HG02870 (cell line): Measurements from ENCODE around the gene SHROOM2.
"Not testable (repeated sequence)": the region's sequence is repeated elsewhere in the genome, so short reads cannot be mapped to it uniquely, and the experiment has no call there.

ENCODE experiments used
- ATAC-seq: cut with Tn5 transposase; IDR thresholded peaks from one replicate; pipeline ENCODE4 v1.9.1; 2021; ENCODE audit warnings: mild to moderate bottlenecking, moderate library complexity; ENCODE audit not compliant: unreplicated experiment

SHROOM2 gene

DNA sequence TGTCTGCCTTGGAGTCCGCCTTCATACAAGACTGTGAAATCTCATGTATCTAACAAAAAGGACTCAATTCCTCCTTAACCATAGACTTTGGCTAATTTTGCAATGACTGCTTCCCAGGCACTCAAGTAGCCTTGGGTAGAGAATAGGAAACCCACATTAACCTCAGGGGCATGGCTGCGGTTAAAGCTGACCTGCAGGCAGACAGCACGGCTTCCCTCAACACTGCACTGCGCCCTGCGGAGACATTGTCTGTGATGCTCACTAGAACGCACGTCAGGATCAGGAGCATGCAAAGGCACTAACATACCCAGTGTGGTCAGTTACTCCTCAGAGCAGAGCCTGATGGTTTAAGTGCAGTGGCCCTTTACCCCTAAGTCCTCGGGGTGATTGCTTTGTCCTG lies 10.3 kb upstream of the SHROOM2 start:
- no peak for ATAC-seq

DNA sequence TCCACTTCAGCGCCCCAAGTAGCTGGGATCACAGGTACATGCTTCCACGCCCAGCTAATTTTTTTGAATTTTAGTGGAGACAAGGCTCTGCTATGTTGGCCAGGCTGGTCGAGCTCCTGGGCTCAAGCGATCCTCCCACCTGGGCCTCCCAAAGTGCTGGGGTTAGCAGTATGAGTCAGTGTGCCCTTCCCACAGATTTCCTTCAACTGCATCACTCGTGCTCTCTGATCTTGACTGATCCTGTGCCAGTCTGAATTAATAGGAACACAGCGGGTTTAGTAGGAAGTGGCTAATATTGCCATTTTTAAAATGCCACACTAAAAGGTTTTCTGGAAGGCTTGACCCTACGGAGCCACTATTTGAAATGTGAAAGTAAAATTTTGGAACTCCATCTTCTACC lies 4.3 kb upstream of the SHROOM2 start:
- no peak for ATAC-seq

DNA sequence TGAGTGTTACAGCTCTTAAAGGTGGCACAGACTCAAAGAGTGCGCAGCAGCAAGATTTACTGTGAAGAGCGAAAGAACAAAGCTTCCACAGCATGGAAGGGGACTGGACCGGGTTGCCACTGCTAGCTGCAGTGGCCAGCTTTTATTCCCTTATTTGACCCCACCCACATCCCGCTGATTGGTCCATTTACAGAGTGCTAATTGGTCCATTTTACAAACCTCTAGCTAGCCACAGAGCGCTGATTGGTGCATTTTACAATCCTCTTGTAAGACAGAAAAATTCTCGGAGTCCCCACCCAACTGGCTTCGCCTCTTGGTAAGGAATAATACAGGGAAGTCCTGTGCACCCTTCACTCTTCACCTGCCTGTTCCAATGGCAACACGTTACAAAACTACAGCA lies 1.9 kb upstream of the SHROOM2 start:
- no peak for ATAC-seq

DNA sequence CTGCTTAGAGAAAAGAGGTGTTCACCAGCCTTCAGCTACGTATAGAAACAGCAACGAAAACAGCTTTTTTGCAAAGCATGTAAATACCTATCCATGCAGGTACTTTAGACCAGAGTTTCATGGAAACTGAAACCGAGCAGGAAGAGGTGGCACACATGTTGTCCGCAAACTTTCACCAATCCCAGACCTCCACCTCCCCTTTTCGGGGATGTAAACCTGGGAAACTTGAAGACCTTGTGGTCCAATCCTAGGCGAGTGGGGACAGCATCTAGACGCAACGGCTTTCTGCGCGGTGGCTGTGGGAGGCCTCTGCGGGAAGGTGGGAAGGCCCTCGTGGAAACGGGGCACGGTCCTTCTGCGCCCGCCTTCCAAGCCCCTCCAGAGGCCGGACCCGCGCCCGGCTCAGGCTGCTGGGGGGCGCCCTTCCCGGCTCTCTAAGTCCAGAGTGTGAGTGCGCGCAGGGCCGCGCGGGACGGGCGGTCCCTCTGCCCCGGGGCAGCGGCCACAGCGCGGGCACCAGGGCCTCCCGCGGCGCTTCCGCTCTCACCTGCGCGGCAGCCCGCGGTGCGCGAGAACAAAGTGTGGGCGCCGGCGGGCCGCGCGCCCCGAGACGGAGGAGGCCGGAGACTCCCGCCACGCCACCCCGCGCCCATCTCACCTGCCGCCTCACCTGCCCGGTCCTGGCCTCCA lies 830 bp upstream of the SHROOM2 start:
- no peak for ATAC-seq

DNA sequence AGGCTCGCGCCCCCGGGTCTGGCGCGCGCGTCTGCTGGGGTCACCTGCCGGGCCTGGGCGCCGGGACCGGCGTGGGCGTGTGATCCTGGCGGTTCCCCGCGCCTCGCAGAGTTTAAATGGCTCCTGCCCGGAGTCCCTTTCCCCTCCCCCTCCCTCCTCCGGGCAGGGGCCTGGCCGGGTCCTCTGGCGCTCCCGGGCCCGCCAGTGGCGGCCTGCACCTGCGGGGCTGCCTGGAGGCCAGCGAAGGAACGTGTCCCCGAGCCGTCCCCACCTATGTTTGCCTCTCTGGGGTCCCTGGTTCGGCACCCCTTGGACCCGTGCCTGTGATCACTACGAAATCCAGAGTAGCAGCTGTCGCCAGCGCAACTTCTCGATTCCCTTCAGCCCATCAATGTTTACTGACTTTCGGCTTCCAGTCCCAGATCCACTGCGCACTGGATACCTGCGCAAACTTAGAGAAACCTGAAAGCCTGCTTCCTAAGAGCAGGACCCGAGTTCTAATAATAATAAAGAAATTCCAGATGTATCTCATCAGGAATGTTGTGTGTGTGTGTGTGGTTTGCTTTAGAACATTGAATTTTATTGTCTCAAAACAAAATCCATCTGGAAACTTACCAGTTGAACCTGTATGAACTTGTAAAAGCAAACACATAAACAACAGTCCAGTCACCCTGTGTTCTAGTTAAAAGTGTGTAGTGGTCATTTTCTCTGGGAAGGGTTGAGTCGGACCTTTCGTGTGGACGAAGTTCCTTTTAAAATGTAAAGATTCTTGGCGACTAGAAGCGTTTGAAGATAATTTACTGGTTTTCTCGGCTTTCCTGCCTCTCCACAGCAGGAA lies 788 bp downstream of the SHROOM2 start:
- no peak for ATAC-seq

DNA sequence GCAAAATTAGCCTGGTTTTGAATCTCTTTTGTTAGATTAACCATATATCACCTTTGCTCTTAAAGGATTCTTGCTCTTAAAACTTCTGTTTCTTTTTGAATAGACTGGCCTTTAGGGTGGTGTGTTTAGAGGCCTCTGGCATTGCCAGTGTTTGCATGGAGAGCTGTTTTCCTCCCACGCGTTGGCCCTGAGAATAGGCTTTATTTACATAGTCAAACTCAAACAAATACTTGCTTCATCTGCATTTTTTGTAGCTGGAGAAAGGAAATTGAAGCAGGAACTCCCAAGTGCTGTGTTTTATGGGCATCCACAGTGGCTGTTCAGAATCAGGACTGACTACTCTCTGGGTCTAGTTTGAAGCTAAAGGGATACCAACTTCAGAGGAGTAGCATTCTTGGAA lies 2.7 kb downstream of the SHROOM2 start:
- ATAC-seq, result no peak

DNA sequence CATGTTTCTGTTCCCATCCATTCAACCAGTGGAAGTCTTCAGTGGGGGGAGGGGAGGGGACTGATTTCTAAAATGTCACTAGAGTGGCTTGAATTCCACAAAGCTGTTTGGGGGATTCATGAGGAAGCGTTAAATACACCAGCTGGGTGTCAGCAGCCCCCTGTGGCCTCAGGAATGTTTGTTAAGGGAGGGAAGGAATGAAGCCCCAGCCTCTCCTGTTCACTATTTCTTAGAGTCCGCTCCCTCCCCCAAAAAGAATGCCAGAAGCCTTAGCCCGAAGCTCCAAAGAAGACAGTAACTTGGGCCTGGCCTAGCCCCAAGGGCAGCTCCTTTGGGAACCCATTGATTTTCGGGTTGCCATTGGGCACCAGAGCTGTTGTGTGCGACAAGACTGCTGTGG lies 3.3 kb downstream of the SHROOM2 start:
- ATAC-seq, result no peak

DNA sequence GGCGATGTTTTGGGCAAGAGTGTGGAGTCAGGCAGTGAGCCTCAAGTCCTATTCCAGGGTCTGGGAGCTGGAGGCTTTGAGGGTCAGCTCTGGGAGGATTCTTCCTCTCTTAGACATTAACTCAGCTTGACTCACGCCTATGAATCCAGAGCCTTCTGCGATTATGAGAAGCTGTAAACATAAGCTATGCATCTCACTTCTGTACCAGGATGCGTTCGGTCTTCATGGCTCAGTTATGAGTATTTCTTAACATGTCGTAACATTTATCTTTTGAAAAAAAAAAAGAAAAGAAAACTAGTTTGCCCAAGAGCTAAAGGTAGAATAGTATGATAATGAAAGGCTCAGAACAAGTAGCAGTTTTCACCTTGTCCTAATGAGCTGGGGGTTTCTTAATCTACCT lies 4.6 kb downstream of the SHROOM2 start:
- ATAC-seq, result no peak

DNA sequence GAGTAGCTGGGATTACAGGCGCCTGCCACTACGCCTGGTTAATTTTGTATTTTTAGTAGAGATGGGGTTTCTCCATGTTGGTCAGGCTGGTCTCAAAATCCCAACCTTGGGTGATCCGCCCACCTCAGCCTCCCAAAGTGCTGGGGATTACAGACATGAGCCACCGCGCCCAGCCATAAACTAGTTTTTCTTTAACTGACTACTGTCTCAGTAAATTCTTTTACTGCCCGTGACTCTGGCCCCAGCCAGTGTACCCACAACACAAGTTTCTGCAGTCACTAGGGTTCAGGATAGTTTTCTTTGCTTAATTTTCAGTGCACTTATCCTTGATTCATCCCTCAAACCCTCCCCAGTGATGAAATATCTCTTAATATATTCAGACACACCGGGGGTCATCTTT lies 8.3 kb downstream of the SHROOM2 start:
- no peak for ATAC-seq

DNA sequence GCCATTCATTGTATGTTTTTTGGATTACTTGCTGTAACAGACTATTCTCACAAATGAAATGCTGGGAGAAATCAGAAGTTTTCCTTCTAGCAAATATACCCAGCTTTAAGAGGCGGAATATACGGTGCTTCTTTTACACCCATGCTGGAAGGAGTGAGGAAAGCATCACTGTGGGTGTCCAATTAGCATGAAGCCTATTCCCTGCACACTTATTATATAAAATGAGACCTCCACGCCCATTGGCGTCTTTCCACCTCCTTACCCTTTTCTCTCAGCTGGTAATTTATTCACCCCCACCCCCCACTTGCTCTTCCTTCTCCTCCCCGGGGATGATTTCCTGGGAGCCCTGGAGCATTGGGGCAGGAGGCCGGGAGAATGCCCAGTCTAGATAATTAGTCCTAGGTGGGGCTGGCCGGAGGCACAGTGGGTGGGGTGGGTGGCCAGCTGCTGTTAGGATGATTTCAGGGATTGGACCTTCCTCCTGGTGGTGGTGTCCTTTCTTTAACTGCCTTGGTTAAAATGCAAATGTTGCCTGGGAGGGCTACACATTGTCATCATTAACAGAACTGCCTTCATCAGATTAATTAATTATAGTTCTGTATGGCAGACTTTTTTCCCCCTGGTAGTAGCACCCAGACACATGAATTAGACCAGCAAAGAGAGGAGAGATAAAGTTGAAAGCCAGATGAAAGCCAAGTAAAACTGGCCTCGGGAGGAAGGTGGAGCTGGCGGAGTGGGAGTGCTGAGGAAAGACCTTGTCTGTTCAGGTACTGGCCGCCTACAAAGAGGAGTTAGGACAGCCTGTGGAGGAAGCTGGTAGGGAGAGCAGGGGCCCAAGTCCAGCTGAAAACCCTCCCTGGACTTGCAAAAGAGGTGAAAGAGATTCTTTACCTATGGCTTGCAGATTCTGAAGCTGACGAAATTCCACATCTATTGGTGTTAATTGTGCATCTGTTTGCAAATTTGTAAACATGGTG lies 11.4 kb downstream of the SHROOM2 start:
- ATAC-seq, result no peak

DNA sequence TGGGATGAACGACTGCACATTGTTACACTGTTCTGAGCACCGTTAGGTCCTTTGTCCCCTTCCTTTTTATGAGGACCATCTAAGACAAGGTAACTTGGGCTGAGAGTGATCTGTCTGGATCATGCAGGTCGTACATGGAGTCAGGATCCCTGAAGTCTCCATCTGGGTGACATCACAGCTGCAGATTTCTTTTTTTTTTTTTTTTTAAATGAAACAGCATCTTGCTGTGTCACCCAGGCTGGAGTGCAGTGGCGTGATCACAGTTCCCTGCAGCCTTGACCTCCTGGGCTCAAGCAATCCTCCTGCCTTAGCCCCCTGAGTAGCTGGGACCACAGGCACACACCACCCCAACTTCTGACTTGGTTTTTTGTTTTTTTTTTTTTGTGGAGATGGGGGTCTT lies 16.5 kb downstream of the SHROOM2 start:
- ATAC-seq, result no peak

DNA sequence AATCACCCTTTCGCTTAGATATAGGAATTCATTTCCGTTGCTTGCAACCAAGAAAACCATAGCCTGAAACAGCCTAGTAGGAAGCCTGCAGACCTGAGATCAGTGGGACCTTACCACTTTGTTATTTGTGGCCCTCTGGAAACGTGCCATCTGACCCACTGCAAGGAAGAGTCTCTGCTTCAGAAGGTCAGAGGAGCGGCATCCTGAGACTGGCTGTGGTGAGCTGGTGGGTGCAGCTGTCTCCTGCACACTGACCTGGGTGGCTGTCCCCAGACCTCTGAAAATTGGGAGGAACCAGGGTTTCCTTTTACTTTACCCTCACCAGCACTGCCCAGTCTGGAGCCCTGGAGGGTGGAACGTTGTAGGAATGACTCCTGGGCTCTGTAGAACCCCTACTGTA lies 18.2 kb downstream of the SHROOM2 start:
- ATAC-seq, result no peak

DNA sequence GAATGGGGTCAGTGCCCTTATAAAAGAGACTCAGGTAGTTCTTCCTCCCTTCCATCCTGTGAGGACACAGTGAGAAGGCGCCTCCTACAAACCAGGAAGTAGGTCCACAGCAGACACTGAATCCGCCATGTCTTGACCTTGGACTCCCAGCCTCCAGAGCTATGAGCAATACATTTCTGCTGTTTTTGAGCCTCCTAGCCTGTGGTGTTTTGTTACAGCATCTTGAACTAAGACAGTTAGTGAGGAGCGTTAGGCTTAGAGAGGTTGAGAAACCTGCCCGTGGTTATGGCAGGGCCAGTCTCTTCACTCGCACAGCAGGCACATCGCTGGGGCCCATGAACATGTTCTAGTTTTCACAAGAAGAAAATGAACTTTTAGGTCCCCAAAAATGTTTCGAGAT lies 19.7 kb downstream of the SHROOM2 start:
- ATAC-seq, result no peak

DNA sequence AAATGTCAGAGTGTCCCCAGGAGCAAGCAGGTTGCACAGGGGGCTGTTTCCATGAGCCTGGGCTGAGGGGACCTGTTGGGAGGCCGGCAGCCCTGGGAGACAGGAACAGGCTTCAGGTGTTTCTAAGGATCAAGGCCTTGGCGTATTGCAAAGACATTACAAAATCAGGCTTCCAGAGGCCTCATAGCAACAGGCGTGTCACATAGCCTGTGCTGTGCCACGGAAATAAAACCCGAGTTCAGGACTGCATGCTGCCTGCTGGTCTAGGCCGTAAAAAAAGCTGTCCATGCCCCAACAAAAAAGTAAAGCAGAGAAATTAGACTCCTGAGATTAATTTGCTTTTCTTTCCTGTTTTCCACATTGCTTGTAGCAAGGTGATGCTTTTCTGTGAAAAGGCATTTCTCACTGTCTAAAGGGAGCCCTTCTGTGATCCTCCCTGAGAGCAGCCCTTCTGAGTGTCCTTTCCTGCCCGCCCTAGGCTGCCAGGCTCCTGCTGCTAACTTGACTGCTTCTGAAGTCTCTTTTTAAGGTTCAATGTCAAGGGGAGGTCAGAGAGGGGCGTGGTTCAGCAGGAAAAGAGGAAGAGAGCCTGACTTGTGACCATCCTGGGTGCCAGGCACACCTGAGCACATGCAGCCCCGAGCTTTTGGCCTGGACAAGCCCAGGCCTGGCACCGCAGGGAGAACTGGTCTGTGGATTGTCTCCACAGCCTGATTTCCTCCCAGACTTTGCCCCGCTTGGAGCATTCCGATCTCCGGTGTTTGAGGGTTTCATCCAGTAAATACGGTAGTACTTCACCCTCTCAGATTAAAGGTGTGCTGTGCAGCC lies 21.3 kb downstream of the SHROOM2 start:
- no peak for ATAC-seq

DNA sequence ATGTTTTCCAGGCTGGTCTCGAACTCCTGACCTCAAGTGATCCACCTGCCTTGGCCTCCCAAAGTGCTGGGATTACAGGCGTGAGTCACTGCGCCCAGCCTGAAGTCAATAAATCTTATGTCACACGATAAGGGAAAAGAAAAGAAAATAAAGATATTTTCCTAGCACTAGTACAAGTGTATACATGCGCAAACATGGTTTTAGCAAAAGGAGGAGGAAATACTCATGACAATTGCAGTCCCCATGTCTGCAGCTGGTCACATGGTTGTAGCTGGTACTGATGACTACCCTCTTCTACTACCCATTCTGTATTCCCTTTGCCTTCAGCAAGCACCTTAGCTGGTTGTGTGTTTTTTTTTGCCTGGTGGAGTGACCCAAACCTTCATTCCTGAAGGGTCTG lies 23.6 kb downstream of the SHROOM2 start:
- ATAC-seq, result not testable (repeated sequence)

DNA sequence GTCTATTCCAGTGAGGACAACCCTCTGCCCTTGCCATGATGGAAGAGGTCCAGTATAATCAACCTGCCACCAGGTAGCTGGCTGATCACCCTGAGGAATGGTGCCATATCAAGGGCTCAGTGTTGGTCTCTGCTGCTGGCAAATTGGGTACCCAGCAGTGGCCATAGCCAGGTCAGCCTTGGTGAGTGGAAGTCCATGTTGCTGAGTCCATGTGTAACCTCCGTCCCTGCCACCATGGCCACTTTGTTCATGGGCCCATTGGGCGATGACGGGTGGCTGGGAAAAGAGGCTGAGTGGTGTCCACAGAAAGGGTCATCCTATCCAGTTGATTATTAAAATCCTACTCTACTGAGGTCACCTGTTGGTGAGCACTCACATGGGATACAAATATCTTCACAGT lies 24.9 kb downstream of the SHROOM2 start:
- ATAC-seq, result not testable (repeated sequence)

DNA sequence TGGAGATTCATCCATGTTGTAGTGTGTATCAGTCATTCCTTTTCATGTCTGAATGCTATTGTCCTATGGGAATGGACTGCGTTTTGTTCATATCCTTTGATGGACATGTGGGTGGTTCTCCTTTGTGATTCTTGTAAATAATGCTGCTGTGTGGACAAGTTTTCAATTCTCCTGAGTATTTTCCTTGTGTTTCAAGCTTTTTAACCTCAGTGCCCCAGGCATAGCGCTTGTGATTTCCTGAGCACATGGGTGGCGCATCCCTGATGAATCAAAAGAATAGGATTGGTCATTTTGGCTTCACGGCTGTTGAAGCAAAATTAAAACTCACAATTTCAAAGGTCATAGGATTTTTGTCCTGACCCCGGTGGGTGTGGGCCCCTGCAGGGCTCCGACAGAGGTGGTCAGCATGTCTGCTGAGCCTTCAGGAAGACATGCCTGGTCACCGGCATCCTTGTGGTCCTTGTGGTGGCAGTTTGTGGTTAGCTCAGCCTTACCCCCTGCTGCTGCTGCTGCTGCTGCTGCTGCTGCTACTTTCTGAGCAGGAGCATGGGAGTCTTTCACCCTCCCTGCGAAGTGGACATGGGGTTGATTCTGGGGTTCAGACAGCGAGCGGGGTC lies 30.0 kb downstream of the SHROOM2 start:
- no peak for ATAC-seq

DNA sequence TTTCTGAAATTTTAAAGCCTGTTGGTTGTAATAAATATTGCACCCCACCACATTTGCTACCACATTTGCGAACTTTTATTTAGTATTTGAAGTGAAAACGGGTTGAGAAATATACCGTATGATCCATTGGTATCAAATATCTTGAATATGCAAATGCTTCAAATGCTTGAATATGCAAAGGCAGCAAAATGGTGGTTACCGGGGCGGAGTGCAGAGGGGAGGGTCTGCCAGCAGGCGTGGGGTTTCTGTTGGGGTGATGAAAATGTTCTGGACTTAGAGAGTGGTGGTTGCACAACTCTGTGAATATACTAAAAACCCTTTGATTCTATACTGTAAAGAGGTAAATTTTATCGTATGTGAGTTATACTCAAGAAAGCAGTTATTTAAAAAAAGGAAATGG lies 35.3 kb downstream of the SHROOM2 start:
- ATAC-seq, result no peak

DNA sequence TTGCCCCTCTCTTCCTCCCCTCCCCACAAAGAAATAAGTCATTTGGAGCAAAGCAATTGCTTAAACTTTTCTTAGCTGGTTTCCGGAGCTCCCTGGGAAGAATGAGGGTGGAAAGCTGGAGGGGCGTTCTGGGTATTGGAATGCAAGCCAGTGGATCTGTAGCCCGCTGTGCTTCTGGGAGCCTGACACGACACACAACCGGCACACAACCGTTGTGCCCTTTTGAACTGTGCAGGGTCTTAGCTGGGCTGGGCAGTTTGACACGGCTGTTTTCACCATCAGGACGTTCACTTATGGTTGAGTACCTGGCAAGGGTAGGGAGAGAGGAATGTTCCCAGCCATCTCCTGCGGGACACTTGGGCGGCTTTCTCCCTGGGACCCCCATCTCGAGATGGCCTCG lies 38.3 kb downstream of the SHROOM2 start:
- no peak for ATAC-seq

DNA sequence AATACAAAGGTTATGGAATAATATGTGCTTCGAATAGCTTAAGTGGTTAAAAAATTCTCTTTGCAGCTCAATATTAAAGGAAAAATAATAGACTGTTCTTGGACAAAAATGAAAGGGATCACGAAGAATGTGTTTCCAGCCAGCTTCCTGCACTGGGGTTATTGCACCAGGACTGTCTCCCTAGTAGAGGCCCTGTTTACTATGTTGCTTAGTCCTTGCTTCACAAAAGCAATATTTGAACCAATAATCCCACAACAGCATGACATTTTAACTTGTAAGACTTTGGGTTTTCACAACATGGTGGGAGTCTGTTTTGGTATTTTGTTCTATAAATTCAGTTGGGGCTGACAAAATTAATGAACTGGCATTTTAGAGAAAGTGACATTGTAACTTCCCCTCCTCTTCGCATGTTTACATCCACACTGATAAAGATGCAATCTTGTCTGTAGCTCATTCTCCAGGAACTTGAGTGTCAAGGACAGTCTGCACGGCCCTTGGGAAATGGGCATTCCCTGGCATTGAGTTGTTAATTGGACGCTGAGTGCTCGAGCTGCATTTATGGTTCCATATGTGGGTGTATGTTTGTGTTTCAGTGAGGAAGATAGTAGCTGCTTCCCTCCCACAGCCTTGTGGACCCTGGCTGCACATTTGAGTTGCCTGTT lies 39.0 kb downstream of the SHROOM2 start:
- no peak for ATAC-seq
